SU-DHL-6 (cell line): Measurements from ENCODE around the gene AGAP1.
"Not testable (repeated sequence)": the region's sequence is repeated elsewhere in the genome, so short reads cannot be mapped to it uniquely, and the experiment has no call there.

Experiments used
- H2AFZ ChIP-seq: fragments of 200-600 bp; sonication (generic); 2 replicates; pipeline ENCODE4 v1.6.1; 2014; ENCODE audit warnings: low read depth, mild to moderate bottlenecking, moderate library complexity, mixed read lengths, antibody characterized with exemption, low read length; ENCODE audit not compliant: severe bottlenecking
- H3F3A ChIP-seq: fragments of 200-600 bp; shearing (Covaris generic); 2 replicates; pipeline ENCODE4 v1.6.0; 2016; ENCODE audit warnings: antibody characterized with exemption, mild to moderate bottlenecking; ENCODE audit not compliant: insufficient read depth
- H3K27ac ChIP-seq: fragments of 200-600 bp; sonication (generic); 2 replicates; pipeline ENCODE4 v1.5.1; 2016; ENCODE audit warnings: low read depth, mild to moderate bottlenecking, low read length, moderate library complexity, mixed read lengths
- H3K27me3 ChIP-seq: fragments of 200-600 bp; sonication (generic), shearing (Covaris generic); 2 replicates; pipeline ENCODE4 v1.6.0; 2014; ENCODE audit warnings: mild to moderate bottlenecking, low read length
- H3K36me3 ChIP-seq: fragments of 200-600 bp; sonication (generic); 2 replicates; pipeline ENCODE4 v1.6.1; 2014; ENCODE audit warnings: mild to moderate bottlenecking, low read length, mixed read lengths
- H3K4me2 ChIP-seq: fragments of 300-600, 200-600 bp; shearing (Covaris generic), sonication (generic); 2 replicates; pipeline ENCODE4 v1.6.0; 2014; ENCODE audit warnings: low read length, low read depth, mild to moderate bottlenecking; ENCODE audit not compliant: poor library complexity, severe bottlenecking
- H3K4me3 ChIP-seq: fragments of 200-600 bp; sonication (generic); 2 replicates; pipeline ENCODE4 v1.5.1; 2014; ENCODE audit warnings: antibody characterized with exemption, low read length, mild to moderate bottlenecking, mixed read lengths; ENCODE audit not compliant: insufficient read depth, poor library complexity, severe bottlenecking
- H3K79me2 ChIP-seq: fragments of 200-600 bp; sonication (generic); 2 replicates; pipeline ENCODE4 v1.6.1; 2014; ENCODE audit warnings: mild to moderate bottlenecking, low read length, moderate library complexity; ENCODE audit not compliant: insufficient read depth
- H3K9ac ChIP-seq: fragments of 200-600 bp; sonication (generic); 2 replicates; pipeline ENCODE4 v1.7.0; 2014; ENCODE audit warnings: mild to moderate bottlenecking, low read length
- H3K9me2 ChIP-seq: fragments of 200-600 bp; sonication (generic); replicated peaks from 2 replicates; pipeline ENCODE4 v1.6.1; 2014; ENCODE audit warnings: low read length; ENCODE audit not compliant: insufficient read depth
- H3K9me3 ChIP-seq: fragments of 200-600 bp; sonication (generic); 2 replicates; pipeline ENCODE4 v1.6.1; 2014; ENCODE audit warnings: low read length, mixed read lengths; ENCODE audit not compliant: insufficient read depth
- H4K20me1 ChIP-seq: fragments of 200-600 bp; sonication (generic); 2 replicates; pipeline ENCODE4 v1.6.1; 2014; ENCODE audit warnings: low read depth, mild to moderate bottlenecking, antibody characterized with exemption, low read length, moderate library complexity, mixed read lengths
- CTCF ChIP-seq: fragments of 200-600 bp; sonication (generic); IDR thresholded peaks from one replicate; pipeline ENCODE4 v1.5.1; 2017; ENCODE audit warnings: antibody characterized with exemption, mild to moderate bottlenecking, low read length, moderate library complexity; ENCODE audit not compliant: insufficient read depth, poor library complexity, severe bottlenecking
- EZH2phosphoT487 ChIP-seq: fragments of 200-600 bp; sonication (generic), shearing (Covaris generic); conservative IDR thresholded peaks from 2 replicates; pipeline ENCODE4 v1.6.1; 2018; ENCODE audit warnings: mild to moderate bottlenecking, antibody characterized with exemption, low read length, moderate library complexity, mixed read lengths

The AGAP1 gene

GRCh38 chr2:236057375-236057774 is 563.5 kb downstream of the AGAP1 start:
- Histone ChIP-seq H3K4me3 (no peak overlapping the region), H3K9me3 (no peaks in the 10 kb centered on the region), H3K27me3 (no peaks in the 10 kb centered on the region), H3K36me3 (no peaks in the 10 kb centered on the region), H4K20me1 (no peaks in the 10 kb centered on the region), H3K27ac (no peak overlapping the region), H3K9ac (no peak overlapping the region), H3K79me2 (no peaks in the 10 kb centered on the region), H3K9me2 (no peaks in the 10 kb centered on the region), H3F3A (no peaks in the 10 kb centered on the region), H3K4me2 (no peak overlapping the region), H2AFZ (no peak overlapping the region)
- no peak for TF ChIP-seq EZH2phosphoT487
- TF ChIP-seq CTCF, result no peak

GRCh38 chr2:236061497-236061896 is 567.7 kb downstream of the AGAP1 start:
- H3K27me3 ChIP-seq, result no peaks in the 10 kb centered on the region
- H3K27ac ChIP-seq, result no peak overlapping the region
- no peaks in the 10 kb centered on the region for H3F3A ChIP-seq
- H3K9me2 ChIP-seq, result no peaks in the 10 kb centered on the region
- TF ChIP-seq CTCF (no peak), EZH2phosphoT487 (no peak)
- H3K36me3 ChIP-seq, result no peaks in the 10 kb centered on the region
- no peak overlapping the region for H3K4me2 ChIP-seq
- no peaks in the 10 kb centered on the region for H4K20me1 ChIP-seq
- no peaks in the 10 kb centered on the region for H3K9me3 ChIP-seq
- H3K9ac ChIP-seq, result no peak overlapping the region
- no peak overlapping the region for H2AFZ ChIP-seq
- H3K4me3 ChIP-seq, result no peak overlapping the region
- no peaks in the 10 kb centered on the region for H3K79me2 ChIP-seq

- H4K20me1 ChIP-seq, result no peaks in the 10 kb centered on the region
- no peaks in the 10 kb centered on the region for H3K9me2 ChIP-seq
- H3K79me2 ChIP-seq, result no peaks in the 10 kb centered on the region
- no peak overlapping the region for H2AFZ ChIP-seq
- no peaks in the 10 kb centered on the region for H3K27me3 ChIP-seq
- TF ChIP-seq EZH2phosphoT487 (no peak), CTCF (no peak)
- no peak overlapping the region for H3K9ac ChIP-seq
- H3K4me3 ChIP-seq, result no peak overlapping the region
- no peak overlapping the region for H3K4me2 ChIP-seq
- H3K36me3 ChIP-seq, result no peaks in the 10 kb centered on the region
- no peaks in the 10 kb centered on the region for H3F3A ChIP-seq
- H3K27ac ChIP-seq, result no peak overlapping the region
- H3K9me3 ChIP-seq, result no peaks in the 10 kb centered on the region
These were observed 568.1 kb downstream of the AGAP1 start for GRCh38 chr2:236061899-236062298.

GRCh38 chr2:236062806-236063205 is 569.0 kb downstream of the AGAP1 start:
- H3K79me2 ChIP-seq, H3K27ac ChIP-seq, H2AFZ ChIP-seq, H4K20me1 ChIP-seq, H3K36me3 ChIP-seq, H3K4me3 ChIP-seq, H3K9me3 ChIP-seq, H3F3A ChIP-seq, H3K4me2 ChIP-seq, H3K9ac ChIP-seq, H3K9me2 ChIP-seq, H3K27me3 ChIP-seq: not testable (repeated sequence)
